Liver (tissue), 9 donors: ENCODE results near the gene KCNK16. TPM values are rescaled to one million over a fixed set of nuclear protein-coding genes. Genes with fewer than 3 reads are reported as not detected.

Experiments used
- DNase-seq: peaks from one replicate; pipeline ENCODE4 v3.0.0-alpha.2; 2017; ENCODE audit warnings: low spot score
- H3K27ac ChIP-seq, 2 donors: one replicate each; pipeline ENCODE4 v1.7.0; 2013; ENCODE audit warnings: inconsistent platforms in 2 of 2, low read length in 2 of 2, control low read depth in 1 of 2, low read depth in 1 of 2, mild to moderate bottlenecking in 1 of 2
- H3K27me3 ChIP-seq, 4 donors: one replicate each; pipeline versions ENCODE4 v1.6.1 to v1.7.0; 2013; ENCODE audit warnings: low read length in 3 of 4, inconsistent platforms in 1 of 4, mild to moderate bottlenecking in 1 of 4, moderate library complexity in 1 of 4; ENCODE audit not compliant: control insufficient read depth in 4 of 4, insufficient read depth in 4 of 4
- H3K36me3 ChIP-seq, 4 donors: one replicate each; pipeline versions ENCODE4 v1.6.1 to v1.7.0; 2013; ENCODE audit warnings: low read length in 3 of 4, mild to moderate bottlenecking in 3 of 4, low read depth in 1 of 4, moderate library complexity in 1 of 4; ENCODE audit not compliant: control insufficient read depth in 4 of 4, insufficient read depth in 3 of 4
- H3K4me1 ChIP-seq, 4 donors: one replicate each; pipeline versions ENCODE4 v1.6.1 to v1.7.0; 2013; ENCODE audit warnings: low read length in 3 of 4, mild to moderate bottlenecking in 3 of 4, moderate library complexity in 1 of 4; ENCODE audit not compliant: control insufficient read depth in 4 of 4, insufficient read depth in 4 of 4
- H3K4me3 ChIP-seq, 3 donors: one replicate each; pipeline versions ENCODE4 v1.6.1 to v1.7.0; 2013; ENCODE audit warnings: low read length in 3 of 3, control low read depth in 1 of 3, low read depth in 1 of 3, mild to moderate bottlenecking in 1 of 3
- H3K9ac ChIP-seq, 2 donors: one replicate each; pipeline ENCODE4 v1.7.0; 2013; ENCODE audit warnings: low read length in 2 of 2, mild to moderate bottlenecking in 2 of 2, moderate library complexity in 2 of 2, control low read depth in 1 of 2, low read depth in 1 of 2
- H3K9me3 ChIP-seq, 4 donors: one replicate each; pipeline versions ENCODE4 v1.6.1 to v1.7.0; 2013; ENCODE audit warnings: low read length in 3 of 4; ENCODE audit not compliant: control insufficient read depth in 4 of 4
- ATF3 ChIP-seq: IDR thresholded peaks from 2 replicates; pipeline ENCODE4 v1.6.1; 2016; ENCODE audit warnings: antibody characterized with exemption
- CTCF ChIP-seq: fragments of 150-350 bp; IDR thresholded peaks from 2 replicates; pipeline ENCODE4 v1.5.1; 2017; ENCODE audit warnings: improper control_type of control experiment, low read depth, low read length; ENCODE audit not compliant: missing input control
- EGR1 ChIP-seq, 2 donors: IDR thresholded peaks; 2 replicates each; pipeline ENCODE4 v1.6.1; 2016 to 2018; ENCODE audit warnings: antibody characterized with exemption in 2 of 2, low read depth in 2 of 2
- FOXA1 ChIP-seq: IDR thresholded peaks from 2 replicates; pipeline ENCODE4 v1.6.1; 2016; ENCODE audit warnings: antibody characterized with exemption
- FOXA2 ChIP-seq: IDR thresholded peaks from 2 replicates; pipeline ENCODE4 v1.6.1; 2016; ENCODE audit warnings: antibody characterized with exemption
- HNF4A ChIP-seq, 2 donors: conservative IDR thresholded peaks; 2 replicates each; pipeline ENCODE4 v1.6.1; 2016; ENCODE audit warnings: antibody characterized with exemption in 2 of 2, mild to moderate bottlenecking in 2 of 2
- JUND ChIP-seq, 2 donors: IDR thresholded peaks; 2 replicates each; pipeline ENCODE4 v1.6.1; 2016; ENCODE audit warnings: antibody characterized with exemption in 2 of 2
- MAX ChIP-seq: IDR thresholded peaks from 2 replicates; pipeline ENCODE4 v1.6.1; 2016; ENCODE audit warnings: antibody characterized with exemption
- NR2F2 ChIP-seq: IDR thresholded peaks from 2 replicates; pipeline ENCODE4 v1.6.1; 2016; ENCODE audit warnings: antibody characterized with exemption
- RAD21 ChIP-seq, 2 donors: IDR thresholded peaks; 2 replicates each; pipeline ENCODE4 v1.6.1; 2016; ENCODE audit warnings: antibody characterized with exemption in 2 of 2, mild to moderate bottlenecking in 2 of 2
- REST ChIP-seq: IDR thresholded peaks from 2 replicates; pipeline ENCODE4 v1.6.1; 2016; ENCODE audit warnings: antibody characterized with exemption, mild to moderate bottlenecking
- SP1 ChIP-seq: IDR thresholded peaks from 2 replicates; pipeline ENCODE4 v1.6.1; 2018; ENCODE audit warnings: antibody characterized with exemption, mild to moderate bottlenecking
- TAF1 ChIP-seq: conservative IDR thresholded peaks from 2 replicates; pipeline ENCODE4 v1.6.1; 2016; ENCODE audit warnings: antibody characterized with exemption, mild to moderate bottlenecking
- YY1 ChIP-seq: IDR thresholded peaks from 2 replicates; pipeline ENCODE4 v1.6.1; 2016; ENCODE audit warnings: antibody characterized with exemption, mild to moderate bottlenecking
- ZBTB33 ChIP-seq: IDR thresholded peaks from 2 replicates; pipeline ENCODE4 v1.6.1; 2016; ENCODE audit warnings: antibody characterized with exemption
- WGBS: extraction: QIAGEN DNeasy Blood & Tissue Kit; methylation state at CpG from one replicate; pipeline ENCODE4 v1.1.7; 2013; 5-methylcytosine and 5-hydroxymethylcytosine counted together
- polyA plus RNA-seq, 2 donors: library from polyadenylated mRNA; stranded (reverse) in 1 of 2; unstranded in 1 of 2; fragments of 200-250 nt in 1 of 2; fragments of >200 nt in 1 of 2; fragmentation: Nextera tagmentation in 1 of 2; extraction: Ambion mirVana in 1 of 2; gene quantifications; one replicate each; pipeline versions ENCODE4 v1.2.1 to v1.2.3, GENCODE V29; 2013 to 2015
- total RNA-seq, 2 donors: library from RNA; depleted of rRNA; stranded (reverse); fragments of >200 nt; gene quantifications; one replicate each; pipeline ENCODE4 v1.2.3, GENCODE V29; 2014
- donor health status: healthy.
- donor health status: healthy.
- donor health status: healthy.
- donor health status: healthy.
- donor health status: healthy.

KCNK16 gene
- total and polyA plus RNA-seq, 4 donors, result not detected

GRCh38 chr6:39328066-39328465 is 5.6 kb upstream of the KCNK16 start:
- no peak for DNase-seq
- H3K9me3 ChIP-seq, result no peaks in the 10 kb centered on the region
- no peaks in the 10 kb centered on the region for H3K27me3 ChIP-seq

GRCh38 chr6:39327507-39327906 is 5.0 kb upstream of the KCNK16 start:
- Histone ChIP-seq H3K9ac (no peak overlapping the region), H3K9me3 (no peaks in the 10 kb centered on the region), H3K4me1 (no peaks in the 10 kb centered on the region), H3K27ac (no peak overlapping the region), H3K27me3 (no peaks in the 10 kb centered on the region), H3K4me3 (no peak overlapping the region), H3K36me3 (no peaks in the 10 kb centered on the region)
- no peak for DNase-seq
- WGBS, result 61% methylated on average over 5 of the region's 5 CpGs
- TF ChIP-seq EGR1 (IDR thresholded peaks at IDR 0.05; ENCODE audit: low read depth in 2 of 2) (no peak), FOXA2 (no peak), ATF3 (no peak), SP1 (no peak), MAX (no peak), NR2F2 (no peak), REST (no peak), JUND (IDR thresholded peaks at IDR 0.05) (no peak), CTCF (no peak), YY1 (no peak), TAF1 (no peak)

More at GRCh38 chr6:39328066-39328465, 5.6 kb upstream of the KCNK16 start:
- H3K4me3 ChIP-seq, result no peak overlapping the region
- H3K9ac ChIP-seq, result no peak overlapping the region
- H3K4me1 ChIP-seq, result no peaks in the 10 kb centered on the region
- TF ChIP-seq FOXA1, result no peak
- no peak for TF ChIP-seq HNF4A (conservative IDR thresholded peaks at IDR 0.05)
- TF ChIP-seq JUND (IDR thresholded peaks at IDR 0.05), result no peak
- TF ChIP-seq EGR1 (IDR thresholded peaks at IDR 0.05; ENCODE audit: low read depth in 2 of 2), result no peak
- no peak for TF ChIP-seq ZBTB33
- no peak for TF ChIP-seq RAD21 (IDR thresholded peaks at IDR 0.05)
- H3K36me3 ChIP-seq, result no peaks in the 10 kb centered on the region
- 87% methylated on average over 12 of the region's 12 CpGs for WGBS
- no peak overlapping the region for H3K27ac ChIP-seq
